ENCODE results near the gene FST. TPM values are rescaled to one million over a fixed set of nuclear protein-coding genes. Genes with fewer than 3 reads are reported as not detected.

The FST gene
- polyA plus RNA-seq, 1 of the 3 experiments (the other 2 are of a cell fraction) = 157 TPM

Other genes starting within 250 kb of the FST start
- 104 and 105 TPM in 2 replicates for gene NDUFS4, start 80.0 kb downstream of the FST start, polyA plus RNA-seq (2012; rRNA removed)